ENCODE measurements around the gene PSMB9. TPM values are rescaled to one million over a fixed set of nuclear protein-coding genes. Genes with fewer than 3 reads are reported as not detected.
"Not testable (repeated sequence)": the region's sequence is repeated elsewhere in the genome, so short reads cannot be mapped to it uniquely, and the experiment has no call there.

Gene PSMB9
- total RNA-seq (ENCODE audit: insufficient read depth, low replicate concordance) = 0.72 TPM

DNA sequence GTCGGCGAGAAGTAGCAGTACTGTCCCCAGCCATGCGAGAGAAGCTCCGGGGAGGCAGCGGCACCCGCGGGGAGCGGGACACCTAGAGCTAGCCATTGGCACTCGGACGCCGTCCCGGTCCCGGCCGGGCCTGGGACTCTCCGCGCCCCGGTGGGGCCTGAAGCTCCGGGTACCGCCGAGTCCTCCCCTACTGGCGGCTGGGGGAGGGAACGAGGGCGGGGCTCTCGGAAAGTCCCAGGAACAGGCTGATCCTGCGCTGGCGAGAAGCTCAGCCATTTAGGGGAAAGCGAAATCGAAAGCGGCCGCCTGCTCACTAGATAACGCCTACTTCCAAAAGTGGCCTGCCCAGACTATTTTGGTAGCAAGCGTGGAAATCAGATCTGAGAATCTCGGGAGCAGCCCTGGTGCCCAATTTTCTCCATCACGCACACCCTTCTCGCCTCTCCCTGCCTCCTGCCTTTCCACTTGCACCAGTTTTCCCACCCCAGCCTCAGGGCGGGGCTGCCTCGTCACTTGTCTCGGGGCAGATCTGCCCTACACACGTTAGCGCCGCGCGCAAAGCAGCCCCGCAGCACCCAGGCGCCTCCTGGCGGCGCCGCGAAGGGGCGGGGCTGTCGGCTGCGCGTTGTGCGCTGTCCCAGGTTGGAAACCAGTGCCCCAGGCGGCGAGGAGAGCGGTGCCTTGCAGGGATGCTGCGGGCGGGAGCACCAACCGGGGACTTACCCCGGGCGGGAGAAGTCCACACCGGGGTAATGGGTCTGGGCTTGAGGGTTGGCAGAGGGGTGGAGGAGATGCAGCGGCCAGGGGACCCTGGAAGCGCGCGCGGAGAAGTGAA is at the start of gene PSMB9, which contains the start of gene TAP1:
PSMB9 (plus strand) TSS at position 652 of the 835 bp plus-strand sequence; CDS start at position 690, 38 bp downstream.
TAP1 (minus strand) TSS at position 164 of the 835 bp plus-strand sequence; CDS start at position 96, 68 bp downstream.
- DNase-seq (ENCODE audit: low spot score) = peak; percentile 95

DNA sequence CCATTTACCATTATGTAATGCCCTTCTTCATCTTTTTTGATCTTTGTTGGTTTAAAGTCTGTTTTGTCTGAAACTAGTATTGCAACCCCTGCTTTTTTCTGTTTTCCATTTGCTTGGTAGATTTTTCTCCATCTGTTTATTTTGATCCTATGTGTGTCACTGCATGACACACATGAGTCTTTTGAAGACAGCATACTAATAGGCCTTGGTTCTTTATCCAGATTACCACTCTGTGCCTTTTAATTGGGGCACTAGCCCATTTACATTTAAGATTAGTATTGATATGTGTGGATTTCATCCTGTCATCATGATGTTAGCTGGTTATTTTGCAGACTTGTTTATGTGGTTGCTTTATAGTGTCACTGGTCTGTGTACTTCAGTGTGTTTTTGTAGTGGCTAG is 48.6 kb upstream of the PSMB9 start:
- DNase-seq (ENCODE audit: low spot score) = not testable (repeated sequence)

DNA sequence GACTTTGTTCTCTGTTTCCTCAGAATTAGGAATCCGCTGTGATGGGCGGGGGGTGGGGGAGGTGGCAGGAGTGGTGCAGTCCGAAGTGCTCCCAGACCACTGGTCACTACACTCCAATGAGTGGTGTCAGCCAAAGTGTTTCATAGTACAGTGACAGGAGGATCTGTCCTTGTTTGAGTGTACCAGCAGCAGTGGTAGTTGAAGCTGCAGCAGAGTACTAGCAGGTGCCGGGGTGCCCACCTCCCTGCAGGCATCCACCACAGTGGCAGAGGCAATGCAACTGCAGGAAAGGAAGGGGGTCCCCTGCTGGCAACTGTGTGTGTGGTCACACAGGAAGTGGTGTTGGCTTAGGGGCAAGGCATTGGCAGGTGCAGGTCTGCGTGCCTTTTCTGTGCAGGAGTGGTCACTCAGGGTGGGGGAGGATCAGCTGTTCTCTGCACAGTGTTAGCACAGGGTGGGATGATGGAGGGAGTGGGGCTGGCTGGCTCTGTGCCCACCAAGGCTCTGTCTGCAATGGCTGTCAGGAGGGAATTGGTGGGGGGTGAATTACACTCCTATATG is 46.9 kb upstream of the PSMB9 start:
- no peak for DNase-seq (ENCODE audit: low spot score)

DNA sequence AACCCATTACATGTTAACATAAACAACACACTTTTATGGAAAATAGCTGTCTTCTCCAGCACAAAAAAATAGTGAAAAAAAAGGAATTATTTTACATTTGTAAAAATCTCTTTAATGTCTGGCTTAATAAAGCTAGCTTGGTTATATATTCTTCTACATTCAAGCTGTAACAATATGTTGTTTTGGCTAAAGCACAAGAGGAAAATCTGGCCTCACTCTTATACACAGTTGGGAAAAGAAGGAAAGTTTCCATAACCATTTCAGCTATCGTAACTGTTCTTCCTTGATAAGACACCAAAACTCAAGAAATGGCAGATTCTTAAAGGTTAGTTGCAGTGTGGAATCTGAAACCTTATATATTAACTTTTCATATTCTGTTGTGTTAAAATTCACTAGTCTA is 44.8 kb upstream of the PSMB9 start:
- DNase-seq (ENCODE audit: low spot score) = no peak

DNA sequence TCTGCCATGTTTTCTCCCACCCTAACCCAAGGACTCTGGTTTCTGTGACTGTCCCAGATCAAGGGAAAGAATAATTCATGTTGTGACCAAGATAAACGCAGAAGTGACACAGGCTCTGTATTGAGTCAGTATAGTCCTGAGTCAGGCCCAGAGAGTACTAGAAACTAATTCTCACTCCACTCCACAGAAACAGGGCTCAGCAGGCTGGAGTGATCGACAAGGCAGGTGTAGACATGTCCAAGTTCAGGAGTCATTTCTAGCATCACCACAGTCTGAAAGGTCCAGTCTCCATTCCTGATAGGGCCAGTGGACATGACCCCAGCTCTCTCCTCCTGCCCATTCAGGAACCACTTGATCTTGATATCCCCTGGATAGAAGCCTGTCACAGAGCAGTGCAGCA is 39.8 kb upstream of the PSMB9 start:
- DNase-seq (ENCODE audit: low spot score) = no peak

DNA sequence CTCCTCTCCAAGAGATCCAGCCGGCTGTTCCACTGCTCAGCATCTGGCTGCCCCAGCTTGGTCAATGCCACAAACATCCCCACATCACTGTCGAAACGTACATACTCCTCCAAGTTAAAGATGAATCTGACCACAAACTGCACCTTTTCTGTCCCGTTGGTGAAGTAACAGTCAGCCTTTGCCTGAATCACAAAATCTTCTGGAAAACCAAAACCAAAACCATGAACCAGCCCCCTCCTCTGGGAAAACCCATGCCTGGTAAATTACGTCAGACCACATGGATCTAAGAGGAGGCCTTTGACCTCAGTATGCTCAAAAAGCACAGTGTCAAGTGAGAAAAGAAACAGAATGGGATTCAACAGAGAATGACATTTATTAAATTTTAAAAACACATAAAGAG is 38.9 kb upstream of the PSMB9 start:
- no peak for DNase-seq (ENCODE audit: low spot score)

DNA sequence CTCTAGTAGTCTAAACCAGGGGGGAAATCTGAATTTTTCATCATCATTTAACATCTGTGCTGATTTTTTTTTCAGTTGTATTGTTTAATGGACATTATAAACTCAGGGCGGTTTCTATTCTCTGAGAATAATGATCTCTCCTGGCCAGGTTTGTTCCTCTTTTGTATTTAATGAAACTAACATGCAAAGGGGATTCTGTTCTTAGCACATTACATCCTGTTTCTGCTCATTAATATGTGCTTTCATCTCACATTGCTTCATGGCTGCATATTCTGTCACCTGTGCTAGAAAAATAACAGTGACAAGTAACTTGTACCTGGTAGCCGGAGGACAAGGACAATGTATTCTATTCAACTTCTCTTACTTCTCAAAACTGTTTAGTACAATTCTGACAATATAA is 38.0 kb upstream of the PSMB9 start:
- DNase-seq (ENCODE audit: low spot score) = no peak

DNA sequence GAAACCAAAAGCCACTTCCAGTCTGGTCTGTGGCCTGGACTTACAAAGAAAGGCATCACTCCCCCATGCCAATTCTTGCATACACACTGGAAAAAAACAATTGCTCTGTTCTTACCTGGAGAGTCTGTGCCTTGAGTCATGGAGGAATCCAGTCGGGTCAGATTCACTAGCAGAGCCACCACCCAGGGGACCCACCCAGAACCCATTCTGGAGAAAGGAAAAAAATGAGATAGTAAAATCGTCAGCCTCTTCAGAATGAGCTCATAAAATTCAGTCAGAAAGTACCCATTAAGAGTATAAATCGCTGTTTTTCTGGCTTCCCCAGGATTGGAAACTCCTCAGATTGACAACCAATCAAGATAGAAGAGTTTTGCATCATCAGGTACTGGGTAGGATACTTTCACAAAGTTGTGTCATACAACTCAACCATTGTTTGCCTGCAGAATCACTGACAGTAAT is 37.2 kb upstream of the PSMB9 start, which contains the start of gene HLA-DOB:
HLA-DOB (minus strand) TSS at position 257 of the 459 bp plus-strand sequence; CDS start at position 206, 51 bp downstream.
- DNase-seq (ENCODE audit: low spot score) = peak; percentile 28

DNA sequence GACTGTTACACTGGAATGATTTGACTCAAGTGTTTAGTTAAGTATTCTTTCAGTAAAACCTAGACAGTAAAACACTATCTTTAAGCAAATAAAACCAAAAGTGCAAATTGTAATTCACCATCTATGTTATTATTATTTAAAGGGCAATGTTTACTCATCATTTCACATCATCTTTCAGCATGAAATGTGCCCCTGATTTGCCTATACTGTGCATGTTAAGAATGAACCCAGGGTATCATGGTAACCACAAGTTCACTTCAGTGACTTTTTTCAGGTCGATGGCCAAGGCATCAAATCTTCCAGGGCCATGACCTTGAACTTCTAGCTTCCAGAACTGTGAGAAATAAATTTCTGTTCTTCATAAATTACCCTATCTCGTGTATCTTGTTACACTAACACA is 35.1 kb upstream of the PSMB9 start:
- no peak for DNase-seq (ENCODE audit: low spot score)

DNA sequence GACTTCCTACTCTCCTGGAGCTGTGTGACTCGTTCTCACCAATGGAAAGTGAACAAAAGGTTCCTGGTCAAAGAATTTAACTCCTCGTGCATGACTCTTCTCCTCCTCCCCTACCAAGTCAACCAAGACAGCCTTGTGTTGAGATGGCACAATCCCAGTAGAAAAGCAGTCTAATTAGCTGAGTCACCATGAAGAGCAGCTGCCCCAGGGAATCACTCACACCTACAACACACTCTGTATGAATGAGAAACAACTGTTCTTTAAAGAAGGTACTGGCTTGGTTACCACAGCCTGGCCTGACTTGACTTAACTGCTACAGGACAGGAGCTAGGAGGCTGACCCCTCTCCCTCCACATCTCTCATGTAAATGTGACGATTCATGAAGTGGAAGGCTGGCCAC is 34.3 kb upstream of the PSMB9 start:
- DNase-seq (ENCODE audit: low spot score) = no peak

DNA sequence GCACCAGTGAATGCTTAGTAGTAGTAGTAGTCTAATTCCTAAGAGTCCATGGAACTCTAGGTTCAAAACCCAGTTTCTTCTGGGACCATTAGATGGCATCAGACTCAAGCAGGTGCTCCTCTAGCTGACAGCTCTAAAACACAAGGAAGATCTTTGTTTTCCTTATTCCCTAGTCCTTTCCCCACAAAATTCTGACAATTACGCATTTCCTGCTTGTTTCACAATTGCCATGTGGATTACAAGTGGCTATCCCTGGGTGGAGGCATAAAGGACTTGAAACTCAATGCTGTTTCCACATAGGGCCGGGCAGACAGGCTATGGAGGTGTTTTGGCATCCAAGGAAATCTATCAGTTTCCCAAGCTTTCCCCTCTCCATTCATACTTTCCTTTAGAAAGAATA is 28.0 kb upstream of the PSMB9 start:
- DNase-seq (ENCODE audit: low spot score) = no peak

DNA sequence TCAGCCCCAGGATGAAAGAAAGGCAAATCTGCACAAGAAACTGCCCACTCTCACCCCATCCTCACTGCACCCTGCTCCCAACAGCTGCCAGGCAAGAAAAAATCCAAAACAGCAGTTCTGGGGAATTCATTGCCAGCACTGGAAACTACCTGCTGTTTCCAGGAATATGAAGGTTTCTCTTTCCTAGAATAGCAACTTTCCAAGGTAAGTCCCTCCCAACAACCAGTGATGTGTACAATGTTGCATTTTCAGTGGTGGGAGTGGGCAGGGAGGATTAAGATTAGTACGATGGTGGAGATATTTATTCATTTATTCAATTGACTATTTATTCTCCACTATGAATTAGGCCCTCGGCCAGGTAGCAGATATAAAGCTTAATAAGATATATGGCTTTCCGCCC is 27.0 kb upstream of the PSMB9 start:
- no peak for DNase-seq (ENCODE audit: low spot score)

DNA sequence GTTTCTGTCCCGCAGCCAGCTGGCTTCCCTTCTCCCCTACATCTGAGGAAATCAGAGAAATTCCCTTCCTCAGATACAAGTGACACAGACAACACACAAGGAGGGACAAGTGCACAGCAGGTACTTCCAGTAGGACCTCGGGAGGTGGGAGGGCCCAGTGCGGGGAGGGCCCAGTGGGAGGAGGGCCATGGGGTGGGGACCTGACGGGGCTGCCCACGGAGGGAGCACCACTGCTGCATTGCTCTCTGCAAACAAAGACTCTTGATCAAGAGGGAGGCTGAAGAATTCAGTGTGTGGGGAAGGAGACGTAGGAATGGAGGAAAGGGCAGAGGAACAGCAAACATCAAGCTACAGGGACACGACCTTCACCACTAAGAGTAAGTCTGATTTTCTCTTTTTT is 24.5 kb upstream of the PSMB9 start:
- no peak for DNase-seq (ENCODE audit: low spot score)

DNA sequence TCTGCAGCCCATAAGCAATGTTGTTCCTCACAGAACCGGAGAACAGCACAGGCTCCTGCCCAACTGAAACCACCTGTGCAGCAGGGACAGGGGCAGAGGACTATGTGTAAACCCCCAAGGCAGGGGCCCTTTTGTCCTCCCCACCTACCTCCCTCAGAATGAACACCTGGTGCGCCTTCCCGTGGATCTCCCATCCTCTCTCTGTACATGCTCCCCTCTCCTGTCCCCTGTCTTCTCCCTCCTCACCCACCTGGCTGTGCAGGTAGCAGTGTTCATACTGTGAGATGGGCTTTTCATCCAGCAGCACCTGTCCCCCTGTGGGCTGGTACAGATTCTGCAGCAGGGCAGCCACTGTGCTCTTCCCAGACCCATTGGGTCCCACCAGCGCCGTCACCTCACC is 24.0 kb upstream of the PSMB9 start:
- no peak for DNase-seq (ENCODE audit: low spot score)

DNA sequence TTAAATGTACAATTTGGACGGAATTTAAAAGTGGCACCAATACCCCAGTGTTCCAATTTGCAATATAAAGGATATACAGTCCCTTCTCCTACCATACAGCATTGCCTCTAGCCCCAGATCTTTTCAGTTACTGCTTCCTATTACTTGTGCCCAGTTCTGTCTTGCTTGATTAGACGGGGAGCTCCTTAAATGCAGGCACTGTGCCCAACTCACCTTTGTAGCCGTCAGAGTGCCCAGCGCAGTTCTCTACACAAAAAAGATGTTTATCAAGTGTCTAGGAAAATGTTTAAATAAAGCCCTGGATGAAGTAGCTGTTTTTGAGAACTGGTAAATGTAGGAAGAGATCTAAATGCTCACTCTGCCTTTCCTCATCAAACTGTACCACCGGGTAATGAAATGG is 23.1 kb upstream of the PSMB9 start:
- no peak for DNase-seq (ENCODE audit: low spot score)

DNA sequence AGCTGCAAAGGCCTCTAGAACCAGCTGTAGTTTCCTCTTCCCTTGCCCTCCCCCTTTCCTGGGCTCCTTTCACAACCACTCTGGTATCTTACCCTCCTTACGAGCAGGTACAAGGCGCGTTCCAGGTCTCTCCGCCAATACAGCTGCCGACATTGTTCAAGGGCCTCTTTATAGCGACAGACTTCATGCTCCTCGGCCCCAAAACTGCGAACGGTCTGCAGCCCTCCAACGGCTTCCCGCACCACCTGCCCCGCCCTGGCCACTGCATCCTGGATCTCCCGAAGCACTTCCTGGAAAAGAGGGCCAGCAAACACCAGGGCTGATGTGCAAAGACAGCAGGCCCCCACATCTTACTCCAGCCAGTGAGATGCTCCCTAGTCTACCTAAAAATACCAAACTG is 21.5 kb upstream of the PSMB9 start:
- DNase-seq (ENCODE audit: low spot score) = no peak

DNA sequence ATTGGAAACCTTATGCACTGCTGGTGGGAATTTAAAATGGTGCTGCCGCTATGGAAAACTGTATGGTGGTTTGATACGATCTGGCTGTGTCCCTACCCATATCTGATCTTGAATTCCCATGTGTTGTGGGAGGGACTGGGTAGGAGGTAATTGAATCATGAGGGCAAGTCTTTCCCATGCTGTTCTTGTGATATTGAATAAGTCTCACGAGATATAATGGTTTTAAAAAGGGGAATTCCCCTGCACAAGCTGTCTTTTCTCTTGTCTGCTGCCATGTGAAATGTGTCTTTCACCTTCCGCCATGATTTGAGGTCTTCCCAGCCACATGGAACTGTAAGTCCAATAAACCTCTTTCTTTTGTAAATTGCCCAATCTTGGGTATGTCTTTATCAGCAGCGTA is 20.3 kb upstream of the PSMB9 start:
- no peak for DNase-seq (ENCODE audit: low spot score)

DNA sequence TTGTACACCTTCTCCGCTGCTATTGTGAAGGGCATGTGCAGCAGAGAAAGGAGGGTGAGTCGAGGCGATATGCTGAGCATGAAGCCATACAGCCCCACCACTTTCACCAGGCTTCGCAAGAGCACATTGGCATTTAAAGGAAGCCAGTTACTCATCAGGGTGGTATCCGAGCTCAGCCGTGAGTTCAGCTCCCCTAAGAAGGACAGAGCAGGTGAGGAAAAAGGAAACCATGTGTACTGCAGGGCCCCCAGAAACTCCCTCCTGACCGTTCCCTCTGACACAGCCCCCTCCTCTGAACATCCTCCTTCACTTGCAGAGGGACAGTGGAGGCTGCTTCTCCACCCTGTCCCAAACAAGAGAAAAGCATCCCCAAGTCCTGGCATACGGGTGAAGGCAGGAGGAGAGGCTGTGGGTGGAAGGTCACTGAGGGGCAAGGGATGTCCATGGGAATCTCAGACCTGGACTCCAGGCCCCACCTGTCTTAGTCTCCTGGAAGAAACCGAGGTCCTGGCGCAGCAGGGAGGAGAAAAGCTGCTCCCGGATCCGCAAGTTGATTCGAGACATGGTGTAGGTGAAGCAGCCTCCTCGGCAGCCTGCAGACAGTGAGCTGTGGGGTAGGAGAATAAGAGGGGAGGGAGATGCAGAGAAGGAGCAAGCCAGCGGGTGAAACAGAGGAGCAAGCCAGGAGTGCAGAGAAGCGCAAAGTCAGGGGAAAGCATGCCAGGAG is 18.7 kb upstream of the PSMB9 start:
- DNase-seq (ENCODE audit: low spot score) = no peak

DNA sequence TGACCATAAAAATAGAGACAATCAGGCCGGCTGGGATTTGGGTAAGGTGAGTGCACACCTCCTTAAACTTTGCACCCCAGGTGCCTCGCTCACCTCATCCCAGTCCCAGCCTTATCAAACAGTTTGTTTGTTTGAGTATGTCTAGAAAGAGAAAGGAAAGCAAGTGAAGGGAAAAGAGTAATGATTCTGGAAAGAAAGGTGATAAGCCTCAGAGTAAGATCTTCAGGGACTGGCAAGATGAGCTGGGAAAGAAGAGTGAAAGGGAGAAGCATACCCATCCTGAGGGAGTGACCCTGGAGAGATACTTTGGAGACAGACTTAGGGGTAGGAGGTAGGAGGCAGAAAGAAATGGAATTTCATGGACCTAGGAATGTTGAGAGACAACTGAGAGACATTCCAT is 17.1 kb upstream of the PSMB9 start:
- DNase-seq (ENCODE audit: low spot score) = no peak

DNA sequence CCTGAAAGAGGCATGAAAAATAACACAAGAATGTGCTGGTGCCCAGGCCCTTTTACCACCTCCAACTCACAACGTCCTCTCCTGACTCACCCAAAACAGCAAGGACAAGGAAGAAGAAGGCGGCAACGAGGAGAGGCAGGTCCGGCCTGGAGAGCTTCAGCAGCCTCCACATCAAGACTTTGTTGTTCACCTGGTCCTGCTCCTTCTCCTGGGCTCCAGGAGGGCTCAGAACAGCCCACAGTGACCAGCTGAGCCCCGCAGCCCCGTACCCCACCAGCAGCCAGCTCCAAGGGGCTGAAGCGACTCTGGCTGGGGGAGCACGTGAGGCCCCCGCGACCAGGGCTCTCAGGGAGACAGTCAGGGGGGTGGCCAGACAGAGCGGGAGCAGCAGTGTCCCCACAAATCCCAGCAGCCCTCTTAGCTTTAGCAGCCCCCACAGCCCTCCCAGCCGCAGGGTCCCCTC is 16.3 kb upstream of the PSMB9 start:
- DNase-seq (ENCODE audit: low spot score) = no peak

DNA sequence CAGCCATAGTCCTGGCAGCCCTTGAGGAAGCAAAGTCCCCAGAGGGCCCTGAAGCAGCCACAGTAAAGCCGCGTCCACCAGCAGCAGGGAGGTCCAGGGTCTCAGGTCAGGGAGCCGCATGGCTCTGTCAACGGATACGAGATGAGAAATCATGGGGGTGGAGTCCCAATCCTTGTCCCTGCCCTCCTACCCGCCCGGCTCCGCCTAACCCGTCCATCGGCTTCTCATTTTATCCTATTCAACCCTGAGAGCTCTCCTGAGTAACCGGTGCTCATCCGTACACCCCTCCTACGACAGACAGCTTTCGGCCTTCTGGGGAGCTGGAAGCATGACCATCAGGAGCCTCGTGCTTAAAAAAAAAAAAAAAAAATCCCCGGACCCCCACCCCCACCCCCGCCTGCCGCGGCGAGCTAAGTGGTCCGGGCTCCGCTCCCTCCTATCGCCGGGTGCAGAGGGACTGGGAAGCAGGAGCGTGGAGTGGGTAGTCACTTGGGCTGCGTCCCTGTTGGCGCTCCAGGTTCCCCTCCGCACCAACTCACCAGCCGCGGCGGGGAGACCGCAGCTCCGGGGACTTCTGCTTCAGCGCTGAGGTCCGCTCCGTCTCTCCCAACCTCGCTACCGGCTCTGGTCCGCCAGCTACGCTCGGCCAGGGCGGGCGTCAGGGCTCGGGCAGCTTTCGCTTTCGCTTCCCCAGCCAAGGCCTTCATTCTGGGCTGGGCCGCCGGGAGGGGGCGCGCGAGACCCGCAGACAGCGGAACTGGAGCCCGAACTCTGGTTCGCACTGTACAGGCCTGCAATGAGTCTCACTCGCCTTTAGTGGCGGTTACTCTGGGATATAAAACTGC is 15.7 kb upstream of the PSMB9 start, which contains the start of gene TAP2:
TAP2 (minus strand) TSS at position 626 of the 845 bp plus-strand sequence; CDS start at position 120, 506 bp downstream.
- peak; percentile 95 for DNase-seq (ENCODE audit: low spot score)

All from umbilical cord (tissue), 2 donors.